ENCODE data around the gene SHISA2.
A peak's percentile ranks its signal among the peaks of the same experiment; 100 is the strongest.
"Not testable (repeated sequence)": the region's sequence is repeated elsewhere in the genome, so short reads cannot be mapped to it uniquely, and the experiment has no call there.

Gene SHISA2

GRCh38 chr13:26051657-26052311 is at the start of gene SHISA2:
Gene SHISA2, minus strand, starts transcription at chr13:26052016. Its CDS starts 1,041 bp downstream, at chr13:26050975.
- peak; percentile 20 for DNase-seq

GRCh38 chr13:26095846-26096610 is 44.2 kb upstream of the SHISA2 start:
- no peak for DNase-seq

- DNase-seq = no peak
These were observed 43.5 kb upstream of the SHISA2 start for GRCh38 chr13:26095338-26095737.

GRCh38 chr13:26076821-26077220 is 25.0 kb upstream of the SHISA2 start:
- DNase-seq = not testable (repeated sequence)

GRCh38 chr13:26075498-26075897 is 23.7 kb upstream of the SHISA2 start:
- no peak for DNase-seq

GRCh38 chr13:26074706-26075105 is 22.9 kb upstream of the SHISA2 start:
- no peak for DNase-seq

- DNase-seq = not testable (repeated sequence)
These were observed 20.5 kb upstream of the SHISA2 start for GRCh38 chr13:26072335-26072734.

- no peak for DNase-seq
These were observed 19.9 kb upstream of the SHISA2 start for GRCh38 chr13:26071691-26072090.

- not testable (repeated sequence) for DNase-seq
These were observed 17.8 kb upstream of the SHISA2 start for GRCh38 chr13:26069642-26070041.

- not testable (repeated sequence) for DNase-seq
These were observed 16.6 kb upstream of the SHISA2 start for GRCh38 chr13:26068372-26068771.

GRCh38 chr13:26067601-26068000 is 15.8 kb upstream of the SHISA2 start:
- DNase-seq = no peak

- not testable (repeated sequence) for DNase-seq
These were observed 14.7 kb upstream of the SHISA2 start for GRCh38 chr13:26066492-26066891.

- peak; percentile 62 for DNase-seq
These were observed 11.1 kb upstream of the SHISA2 start for GRCh38 chr13:26062853-26063444.

- DNase-seq = no peak
These were observed 10.1 kb upstream of the SHISA2 start for GRCh38 chr13:26061947-26062346.

GRCh38 chr13:26061256-26061655 is 9.4 kb upstream of the SHISA2 start:
- no peak for DNase-seq

- no peak for DNase-seq
These were observed 8.5 kb upstream of the SHISA2 start for GRCh38 chr13:26060357-26060756.

- no peak for DNase-seq
These were observed 6.9 kb upstream of the SHISA2 start for GRCh38 chr13:26058704-26059103.

- peak; percentile 68 for DNase-seq
These were observed 3.1 kb upstream of the SHISA2 start for GRCh38 chr13:26054896-26055295.

- no peak for DNase-seq
These were observed 1.7 kb upstream of the SHISA2 start for GRCh38 chr13:26053418-26053980.

- DNase-seq = no peak
These were observed 521 bp upstream of the SHISA2 start for GRCh38 chr13:26052337-26052736.

GRCh38 chr13:26051231-26051656 is 572 bp downstream of the SHISA2 start:
- no peak for DNase-seq

GRCh38 chr13:26050568-26051230 is 1.1 kb downstream of the SHISA2 start:
- DNase-seq = no peak

GRCh38 chr13:26048741-26049140 is 3.1 kb downstream of the SHISA2 start:
- peak; percentile 38 for DNase-seq
